Transverse colon (tissue), 4 donors: ENCODE data around the gene AGPAT3.

ENCODE experiments used
- CTCF ChIP-seq, 5 experiments: fragments of 200-600 bp in 3 of 5; fragments of 450-650 bp in 2 of 5; sonication (generic) in 3 of 5; IDR thresholded peaks; 1 replicate in 2 of 5; 2 replicates in 3 of 5; pipeline ENCODE4 v1.5.1; 2016 to 2017; ENCODE audit warnings: antibody characterized with exemption in 5 of 5, inconsistent platforms in 3 of 5, mild to moderate bottlenecking in 2 of 5, moderate library complexity in 1 of 5
- EP300 ChIP-seq: sonication (generic); formaldehyde crosslinking; IDR thresholded peaks from one replicate; pipeline ENCODE4 v1.6.1; 2017; ENCODE audit warnings: antibody characterized with exemption, low read depth
- POLR2A ChIP-seq: fragments of 450-650 bp; IDR thresholded peaks from one replicate; pipeline ENCODE4 v1.6.1; 2016; ENCODE audit warnings: antibody characterized with exemption, mild to moderate bottlenecking, moderate library complexity
- POLR2AphosphoS5 ChIP-seq, 3 donors: sonication (generic); formaldehyde crosslinking; IDR thresholded peaks; one replicate each; pipeline ENCODE4 v1.6.1; 2016; ENCODE audit warnings: antibody characterized with exemption in 3 of 3

DNA sequence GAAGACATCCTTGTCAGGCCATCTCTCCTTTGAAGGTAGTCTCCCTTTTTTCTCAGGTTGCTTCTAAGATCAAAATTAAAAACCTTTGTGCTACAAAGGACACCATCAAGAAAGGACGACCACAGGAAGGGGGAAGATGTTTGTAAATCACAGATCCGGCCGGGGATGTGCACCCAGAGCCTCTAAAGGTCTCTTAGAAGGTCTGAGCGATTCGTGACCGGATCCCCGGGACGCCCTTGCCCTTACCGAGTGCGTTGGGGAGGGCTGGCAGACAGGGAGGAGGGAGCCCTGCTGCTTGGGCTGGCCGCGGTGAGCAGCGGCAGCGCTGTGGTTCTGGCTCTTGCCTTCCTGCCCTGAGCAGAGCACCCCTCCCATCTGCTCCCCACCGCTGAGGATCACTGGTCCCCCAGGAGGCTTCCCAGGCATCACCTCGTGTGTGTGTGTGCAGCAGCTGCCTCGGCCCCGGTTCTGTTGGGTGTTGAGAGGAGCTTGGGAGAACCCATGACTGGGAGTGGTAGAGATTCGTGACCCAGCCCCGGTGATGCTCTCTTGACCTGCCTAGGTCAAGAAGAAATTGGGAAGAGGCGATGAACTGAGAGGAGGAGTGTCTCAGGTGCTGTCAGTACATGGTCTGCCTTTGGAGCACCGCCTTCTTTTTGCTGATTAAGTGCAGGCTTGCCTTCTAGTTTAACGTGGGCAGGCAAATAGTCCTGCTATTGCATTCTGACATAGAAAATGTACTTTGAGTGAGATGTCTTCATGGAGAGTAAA is 34.5 kb downstream of the AGPAT3 start:
- TF ChIP-seq CTCF (IDR thresholded peaks at IDR 0.05) (no peak), POLR2AphosphoS5 (IDR thresholded peaks at IDR 0.05) (no peak), POLR2A (no peak), EP300 (no peak)
